Dendritic cell treated with granulocyte-macrophage colony-stimulating factor and Interleukin-4, amounts not matched to agents 40 ng/mL and 50 ng/mL, for 4 days (primary cell): Measurements from ENCODE around the gene GNPTAB.
"Not testable (repeated sequence)": the region's sequence is repeated elsewhere in the genome, so short reads cannot be mapped to it uniquely, and the experiment has no call there.

Experiments
- H3K27ac Mint-ChIP-seq: one replicate; pipeline ENCODE4 v1.8.0; 2022; ENCODE audit warnings: mild to moderate bottlenecking, mixed read lengths
- H3K27me3 Mint-ChIP-seq: one replicate; pipeline ENCODE4 v1.8.0; 2022; ENCODE audit warnings: mild to moderate bottlenecking, mixed read lengths
- H3K36me3 Mint-ChIP-seq: one replicate; pipeline ENCODE4 v1.8.0; 2022; ENCODE audit warnings: low read depth, mixed read lengths
- H3K4me1 Mint-ChIP-seq: one replicate; pipeline ENCODE4 v1.8.0; 2022; ENCODE audit warnings: low read depth, mixed read lengths
- H3K4me3 Mint-ChIP-seq: one replicate; pipeline ENCODE4 v1.8.0; 2022; ENCODE audit warnings: mild to moderate bottlenecking, moderate library complexity, mixed read lengths
- H3K9me3 Mint-ChIP-seq: one replicate; pipeline ENCODE4 v1.8.0; 2022; ENCODE audit warnings: mixed read lengths
- intact Hi-C: fragments of 100-400 bp; cut with micrococcal nuclease; formaldehyde crosslinking; loops from one replicate; pipeline ENCODE4 v1.15.0; 2022

GNPTAB gene

DNA sequence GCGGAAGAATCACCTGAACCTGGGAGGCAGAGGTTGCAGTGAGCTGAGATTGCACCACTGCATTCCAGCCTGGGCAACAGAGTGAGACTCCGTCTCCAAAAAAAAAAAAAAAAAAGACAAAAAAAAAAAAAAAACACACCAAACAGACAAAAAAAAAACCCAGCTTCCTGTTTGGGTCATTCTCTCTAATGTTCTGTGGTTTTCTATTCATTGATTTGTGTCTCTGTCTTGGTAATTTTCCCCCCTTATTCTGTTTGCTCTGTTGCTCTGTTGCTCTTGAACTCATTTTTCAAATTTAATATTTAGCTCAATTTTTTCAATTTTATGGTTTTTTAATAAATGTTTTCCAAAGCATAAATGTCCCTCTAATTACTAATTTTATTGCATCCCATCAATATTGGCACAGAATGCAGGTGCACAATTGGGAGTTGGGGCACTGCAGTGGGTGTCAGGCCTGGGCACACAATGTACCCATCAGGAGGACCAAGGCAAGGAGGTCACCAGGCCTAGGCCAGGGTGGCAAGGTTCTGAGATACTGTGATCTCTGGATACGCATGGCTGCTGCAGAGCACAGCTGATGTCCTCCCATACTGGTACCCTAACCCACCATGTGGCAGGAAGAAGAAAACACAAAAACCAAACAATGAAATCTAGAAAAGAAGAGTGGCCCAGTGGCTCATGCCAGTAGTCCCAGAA lies 8.0 kb upstream of the GNPTAB start:
- Mint-ChIP-seq H3K27ac (no peak overlapping the region), H3K4me1 (no peaks in the 10 kb centered on the region), H3K9me3 (no peaks in the 10 kb centered on the region), H3K4me3 (no peak overlapping the region), H3K36me3 (no peaks in the 10 kb centered on the region), H3K27me3 (no peaks in the 10 kb centered on the region)
- intact Hi-C loops = loop anchor here (2.0 kb wide), 1 partner anchor 66 kb away; no protein-coding TSS in a partner anchor

DNA sequence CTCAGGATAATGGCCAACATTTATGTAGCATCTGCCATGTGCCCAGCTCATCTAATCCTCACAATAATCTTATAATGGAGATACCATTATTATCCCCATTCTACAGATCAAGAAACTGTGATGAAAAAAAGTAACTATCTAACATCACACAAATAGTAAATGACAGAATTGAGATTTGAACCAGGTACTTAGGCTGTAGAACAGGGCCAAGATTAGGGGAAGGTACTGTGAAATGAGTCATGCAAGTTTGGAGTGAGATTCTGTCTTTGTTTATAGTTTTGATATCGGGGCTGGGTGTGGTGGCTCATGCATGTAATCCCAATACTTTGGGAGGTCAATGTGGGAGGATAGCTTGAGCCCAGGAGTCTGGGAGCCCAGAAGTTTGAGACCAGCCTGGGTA lies 1.3 kb upstream of the GNPTAB start:
- Mint-ChIP-seq H3K4me3 (no peak overlapping the region), H3K9me3 (no peaks in the 10 kb centered on the region), H3K36me3 (peaks cover 9% of the 10 kb centered on the region), H3K4me1 (peaks cover 22% of the 10 kb centered on the region), H3K27ac (no peak overlapping the region), H3K27me3 (no peaks in the 10 kb centered on the region)
- intact Hi-C loops = no loop called here

- H3K4me1 Mint-ChIP-seq = peaks cover 40% of the 10 kb centered on the region
- H3K9me3 Mint-ChIP-seq = no peaks in the 10 kb centered on the region
- peak overlapping the region; percentile 97 for H3K4me3 Mint-ChIP-seq
- intact Hi-C loops = loop anchor here (2.0 to 10.0 kb wide), 4 partner anchors 38 to 421 kb away; no protein-coding TSS in a partner anchor
- H3K36me3 Mint-ChIP-seq = peaks cover 9% of the 10 kb centered on the region
- peak overlapping the region; percentile 85 for H3K27ac Mint-ChIP-seq
- no peaks in the 10 kb centered on the region for H3K27me3 Mint-ChIP-seq
These were observed 956 bp downstream of the GNPTAB start for GRCh38 chr12:101829639-101830366.

GRCh38 chr12:101828463-101829196 lies 2.1 kb downstream of the GNPTAB start:
- peak overlapping the region; percentile 97 for H3K4me3 Mint-ChIP-seq

DNA sequence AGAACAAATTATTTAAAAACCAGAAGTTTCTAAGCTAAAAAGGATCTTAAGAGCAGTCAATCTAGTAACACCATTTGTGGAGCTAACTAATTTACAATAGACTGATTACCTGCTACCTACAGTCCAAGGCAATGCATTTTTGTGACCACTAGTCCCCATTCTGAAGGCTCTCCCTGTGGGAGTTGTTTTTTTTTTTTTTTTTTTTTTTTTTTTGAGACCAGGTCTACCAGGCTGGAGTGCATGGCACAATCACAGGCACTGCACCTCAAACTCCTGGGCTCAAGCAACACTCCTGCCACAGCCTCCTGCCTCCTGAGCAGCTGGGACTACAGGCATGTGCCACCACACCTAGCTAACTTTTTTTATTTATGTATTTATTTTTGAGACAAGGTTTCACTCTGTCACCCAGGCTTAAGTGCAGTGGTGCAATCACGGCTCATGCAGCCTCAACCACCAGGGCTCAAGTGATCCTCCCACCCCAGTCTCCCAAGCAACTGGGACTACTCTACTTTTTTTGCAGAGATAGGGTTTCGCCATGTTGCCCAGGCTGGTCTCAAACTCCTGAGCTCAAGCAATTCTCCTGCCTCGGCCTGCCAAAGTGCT lies 3.9 kb downstream of the GNPTAB start:
- Mint-ChIP-seq H3K27me3 (no peaks in the 10 kb centered on the region), H3K27ac (no peak overlapping the region), H3K36me3 (peaks cover 15% of the 10 kb centered on the region), H3K4me1 (peaks cover 61% of the 10 kb centered on the region), H3K4me3 (no peak overlapping the region), H3K9me3 (no peaks in the 10 kb centered on the region)
- intact Hi-C loops = loop anchor here (5.0 to 10.0 kb wide), 2 partner anchors 35 to 252 kb away; no protein-coding TSS in a partner anchor

More at GRCh38 chr12:101828463-101829196, 2.1 kb downstream of the GNPTAB start:
- intact Hi-C loops = loop anchor here (5.0 to 10.0 kb wide), 2 partner anchors 36 to 254 kb away; no protein-coding TSS in a partner anchor
- Mint-ChIP-seq H3K9me3 (no peaks in the 10 kb centered on the region), H3K36me3 (peaks cover 9% of the 10 kb centered on the region), H3K27ac (peak overlapping the region; percentile 85), H3K4me1 (peaks cover 49% of the 10 kb centered on the region), H3K27me3 (no peaks in the 10 kb centered on the region)

DNA sequence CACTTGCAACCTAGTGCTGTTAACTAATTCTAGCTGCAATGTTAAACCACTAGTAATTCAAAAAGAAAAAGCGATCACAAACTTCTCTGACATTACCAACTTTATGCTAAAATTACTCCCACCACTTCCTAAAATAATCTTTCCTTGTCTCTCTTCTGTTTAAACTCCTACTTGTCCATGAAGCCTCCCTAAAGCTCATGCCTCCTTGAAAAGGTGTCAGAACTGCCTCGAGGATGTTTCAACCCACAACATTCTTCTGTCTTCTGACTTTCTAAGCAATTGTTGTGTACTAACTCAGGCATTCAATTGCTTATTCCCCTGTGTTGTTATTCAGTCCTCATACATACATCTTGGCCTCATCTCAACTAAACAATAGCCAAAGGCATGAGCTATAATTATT lies 5.9 kb downstream of the GNPTAB start:
- Mint-ChIP-seq H3K27ac (no peak overlapping the region), H3K4me1 (peaks cover 67% of the 10 kb centered on the region), H3K9me3 (no peaks in the 10 kb centered on the region), H3K36me3 (peaks cover 19% of the 10 kb centered on the region), H3K27me3 (no peaks in the 10 kb centered on the region), H3K4me3 (no peak overlapping the region)
- intact Hi-C loops = loop anchor here (5.0 to 10.0 kb wide), 2 partner anchors 33 to 250 kb away; no protein-coding TSS in a partner anchor

GRCh38 chr12:101823891-101824290 lies 6.9 kb downstream of the GNPTAB start:
- Mint-ChIP-seq H3K4me3 (no peak overlapping the region), H3K27ac (peak overlapping the region; percentile 50), H3K36me3 (peaks cover 23% of the 10 kb centered on the region), H3K27me3 (no peaks in the 10 kb centered on the region), H3K4me1 (peaks cover 59% of the 10 kb centered on the region), H3K9me3 (peaks cover 4% of the 10 kb centered on the region)
- intact Hi-C loops = loop anchor here (10.0 kb wide), 1 partner anchor 249 kb away; no protein-coding TSS in a partner anchor

- no peak overlapping the region for H3K27ac Mint-ChIP-seq
- H3K27me3 Mint-ChIP-seq = no peaks in the 10 kb centered on the region
- peaks cover 53% of the 10 kb centered on the region for H3K4me1 Mint-ChIP-seq
- peaks cover 29% of the 10 kb centered on the region for H3K36me3 Mint-ChIP-seq
- intact Hi-C loops = loop anchor here (10.0 kb wide), 1 partner anchor 248 kb away; no protein-coding TSS in a partner anchor
- H3K9me3 Mint-ChIP-seq = peaks cover 9% of the 10 kb centered on the region
- no peak overlapping the region for H3K4me3 Mint-ChIP-seq
These were observed 7.7 kb downstream of the GNPTAB start for GRCh38 chr12:101823039-101823438.

DNA sequence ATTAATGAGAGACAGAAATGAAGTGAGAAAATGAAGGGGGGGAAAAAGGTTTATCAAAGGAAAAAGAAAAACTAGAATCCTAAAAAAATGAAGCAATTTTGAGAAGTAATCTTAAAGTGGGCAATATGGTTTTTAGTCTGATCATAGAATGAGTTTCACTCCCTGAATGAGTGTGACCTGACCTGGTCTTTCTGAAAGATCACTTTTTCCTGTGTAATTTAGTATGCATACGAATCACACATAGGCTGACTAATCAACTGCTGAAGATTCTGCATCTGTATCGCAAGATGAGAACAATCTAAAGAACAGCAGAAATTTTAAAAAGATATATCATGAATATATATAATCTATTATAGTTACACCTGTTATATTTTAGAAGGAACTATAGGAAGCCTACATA lies 11.3 kb downstream of the GNPTAB start:
- H3K36me3 Mint-ChIP-seq = peaks cover 34% of the 10 kb centered on the region
- no peak overlapping the region for H3K4me3 Mint-ChIP-seq
- H3K9me3 Mint-ChIP-seq = peaks cover 9% of the 10 kb centered on the region
- intact Hi-C loops = no loop called here
- no peak overlapping the region for H3K27ac Mint-ChIP-seq
- H3K4me1 Mint-ChIP-seq = peaks cover 36% of the 10 kb centered on the region
- H3K27me3 Mint-ChIP-seq = no peaks in the 10 kb centered on the region

DNA sequence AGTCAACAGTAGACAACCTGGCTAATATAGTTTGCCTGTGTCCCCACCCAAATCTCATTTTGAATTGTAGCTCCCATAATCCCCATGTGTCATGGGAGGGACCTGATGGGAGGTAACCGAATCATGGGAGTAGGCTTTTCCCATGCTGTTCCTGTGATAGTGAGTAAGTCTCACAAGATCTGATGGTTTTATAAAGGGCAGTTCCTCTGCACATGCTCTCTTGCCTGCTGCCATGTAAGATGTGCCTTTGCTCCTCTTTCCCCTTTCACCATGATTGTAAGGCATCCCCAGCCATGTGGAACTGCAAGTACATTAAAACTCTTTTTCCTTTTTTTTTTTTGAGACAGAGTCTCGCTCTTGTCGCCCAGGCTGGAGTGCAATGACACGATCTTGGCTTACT lies 12.1 kb downstream of the GNPTAB start:
- H3K27ac Mint-ChIP-seq, H3K27me3 Mint-ChIP-seq, intact Hi-C loops, H3K4me3 Mint-ChIP-seq, H3K9me3 Mint-ChIP-seq: not testable (repeated sequence)
- peaks cover 30% of the 10 kb centered on the region for H3K4me1 Mint-ChIP-seq
- H3K36me3 Mint-ChIP-seq = peaks cover 34% of the 10 kb centered on the region

DNA sequence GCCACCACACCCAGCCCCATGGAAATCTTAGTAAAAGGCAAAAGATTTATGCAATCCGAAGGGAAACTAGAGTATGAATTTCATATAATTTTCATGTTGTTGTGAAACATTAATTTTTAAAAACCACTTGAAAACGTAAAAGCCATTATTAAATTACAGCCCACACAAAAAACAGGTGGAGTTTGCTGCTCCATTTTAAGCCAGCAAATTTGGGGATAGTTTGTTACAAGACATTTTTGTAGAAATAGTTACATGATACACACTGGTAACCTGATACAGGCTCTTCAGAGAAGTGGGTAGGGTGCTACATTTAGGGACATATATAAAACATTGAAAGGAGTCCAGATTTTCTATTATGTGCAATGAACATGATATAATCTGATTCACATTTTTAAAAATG lies 17.6 kb downstream of the GNPTAB start:
- intact Hi-C loops = no loop called here
- peaks cover 29% of the 10 kb centered on the region for H3K36me3 Mint-ChIP-seq
- H3K4me1 Mint-ChIP-seq = peaks cover 28% of the 10 kb centered on the region
- no peaks in the 10 kb centered on the region for H3K27me3 Mint-ChIP-seq
- H3K4me3 Mint-ChIP-seq = no peak overlapping the region
- no peaks in the 10 kb centered on the region for H3K9me3 Mint-ChIP-seq
- no peak overlapping the region for H3K27ac Mint-ChIP-seq

DNA sequence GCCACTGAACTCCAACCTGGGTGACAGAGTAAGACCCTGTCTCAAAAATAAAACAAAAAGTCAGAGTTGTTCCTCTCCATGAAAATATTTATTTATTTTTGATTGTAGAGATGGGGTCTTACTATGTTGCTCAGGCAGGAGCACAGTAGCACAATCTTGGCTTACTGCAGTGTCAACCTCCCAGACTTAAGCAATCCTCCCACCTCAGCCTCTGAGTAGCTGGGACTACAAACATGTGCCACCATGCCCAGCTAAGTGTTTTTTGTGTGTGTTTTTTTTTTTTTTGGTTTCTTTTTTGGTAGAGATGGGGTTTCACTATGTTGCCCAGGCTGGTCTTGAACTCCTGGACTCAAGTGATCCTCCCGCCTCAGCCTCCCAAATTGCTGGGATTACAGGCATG lies 18.0 kb downstream of the GNPTAB start:
- intact Hi-C loops, H3K4me3 Mint-ChIP-seq, H3K27ac Mint-ChIP-seq, H3K9me3 Mint-ChIP-seq, H3K27me3 Mint-ChIP-seq: not testable (repeated sequence)
- Mint-ChIP-seq H3K36me3 (peaks cover 27% of the 10 kb centered on the region), H3K4me1 (peaks cover 24% of the 10 kb centered on the region)

- Mint-ChIP-seq H3K36me3 (peaks cover 25% of the 10 kb centered on the region), H3K4me1 (peaks cover 23% of the 10 kb centered on the region)
- H3K9me3 Mint-ChIP-seq, H3K4me3 Mint-ChIP-seq, intact Hi-C loops, H3K27me3 Mint-ChIP-seq, H3K27ac Mint-ChIP-seq: not testable (repeated sequence)
These were observed 19.4 kb downstream of the GNPTAB start for GRCh38 chr12:101811342-101811741.
